Measurements from ENCODE around the gene ORM2.

Gene ORM2

GRCh38 chr9:114309096-114309495 is 20.6 kb upstream of the ORM2 start:
- no peak overlapping the region for H3K4me3 ChIP-seq (ENCODE audit: low read depth, low read length)
- TF ChIP-seq, protein P1, sequence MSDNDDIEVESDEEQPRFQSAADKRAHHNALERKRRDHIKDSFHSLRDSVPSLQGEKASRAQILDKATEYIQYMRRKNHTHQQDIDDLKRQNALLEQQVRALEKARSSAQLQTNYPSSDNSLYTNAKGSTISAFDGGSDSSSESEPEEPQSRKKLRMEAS (IDR thresholded peaks at IDR 0.05; ENCODE audit: low read depth, low read length), result no peak
- TF ChIP-seq MYC (IDR thresholded peaks at IDR 0.05; ENCODE audit: low read depth, low read length), result no peak
- TF ChIP-seq POLR2A (IDR thresholded peaks at IDR 0.05; ENCODE audit: extremely low read depth, insufficient read length), result no peak
- TF ChIP-seq, protein P2, sequence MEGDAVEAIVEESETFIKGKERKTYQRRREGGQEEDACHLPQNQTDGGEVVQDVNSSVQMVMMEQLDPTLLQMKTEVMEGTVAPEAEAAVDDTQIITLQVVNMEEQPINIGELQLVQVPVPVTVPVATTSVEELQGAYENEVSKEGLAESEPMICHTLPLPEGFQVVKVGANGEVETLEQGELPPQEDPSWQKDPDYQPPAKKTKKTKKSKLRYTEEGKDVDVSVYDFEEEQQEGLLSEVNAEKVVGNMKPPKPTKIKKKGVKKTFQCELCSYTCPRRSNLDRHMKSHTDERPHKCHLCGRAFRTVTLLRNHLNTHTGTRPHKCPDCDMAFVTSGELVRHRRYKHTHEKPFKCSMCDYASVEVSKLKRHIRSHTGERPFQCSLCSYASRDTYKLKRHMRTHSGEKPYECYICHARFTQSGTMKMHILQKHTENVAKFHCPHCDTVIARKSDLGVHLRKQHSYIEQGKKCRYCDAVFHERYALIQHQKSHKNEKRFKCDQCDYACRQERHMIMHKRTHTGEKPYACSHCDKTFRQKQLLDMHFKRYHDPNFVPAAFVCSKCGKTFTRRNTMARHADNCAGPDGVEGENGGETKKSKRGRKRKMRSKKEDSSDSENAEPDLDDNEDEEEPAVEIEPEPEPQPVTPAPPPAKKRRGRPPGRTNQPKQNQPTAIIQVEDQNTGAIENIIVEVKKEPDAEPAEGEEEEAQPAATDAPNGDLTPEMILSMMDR (IDR thresholded peaks at IDR 0.05; ENCODE audit: low read depth, low read length), result no peak
- no peak for DNase-seq (ENCODE audit: low read depth)

- TF ChIP-seq POLR2A (IDR thresholded peaks at IDR 0.05; ENCODE audit: extremely low read depth, insufficient read length) (no peak), MYC (IDR thresholded peaks at IDR 0.05; ENCODE audit: low read depth, low read length) (no peak)
- TF ChIP-seq, protein P2 (IDR thresholded peaks at IDR 0.05; ENCODE audit: low read depth, low read length), result no peak
- no peak overlapping the region for H3K4me3 ChIP-seq (ENCODE audit: low read depth, low read length)
- DNase-seq (ENCODE audit: low read depth), result no peak
Measured at GRCh38 chr9:114310471-114311450, 18.9 kb upstream of the ORM2 start.

- no peak for DNase-seq (ENCODE audit: low read depth)
- no peak for TF ChIP-seq POLR2A (IDR thresholded peaks at IDR 0.05; ENCODE audit: extremely low read depth, insufficient read length)
- TF ChIP-seq, protein P1 (IDR thresholded peaks at IDR 0.05; ENCODE audit: low read depth, low read length), result no peak
- TF ChIP-seq, protein P2 (IDR thresholded peaks at IDR 0.05; ENCODE audit: low read depth, low read length), result no peak
- TF ChIP-seq MYC (IDR thresholded peaks at IDR 0.05; ENCODE audit: low read depth, low read length), result no peak
- no peak overlapping the region for H3K4me3 ChIP-seq (ENCODE audit: low read depth, low read length)
Measured at GRCh38 chr9:114311571-114312512, 17.8 kb upstream of the ORM2 start.

- no peak for DNase-seq (ENCODE audit: low read depth)
- TF ChIP-seq MYC (IDR thresholded peaks at IDR 0.05; ENCODE audit: low read depth, low read length), result no peak
- TF ChIP-seq POLR2A (IDR thresholded peaks at IDR 0.05; ENCODE audit: extremely low read depth, insufficient read length), result no peak
- TF ChIP-seq, protein P1 (IDR thresholded peaks at IDR 0.05; ENCODE audit: low read depth, low read length), result no peak
- TF ChIP-seq, protein P2 (IDR thresholded peaks at IDR 0.05; ENCODE audit: low read depth, low read length), result no peak
- no peak overlapping the region for H3K4me3 ChIP-seq (ENCODE audit: low read depth, low read length)
Measured at GRCh38 chr9:114312513-114312875, 17.2 kb upstream of the ORM2 start.

DNA sequence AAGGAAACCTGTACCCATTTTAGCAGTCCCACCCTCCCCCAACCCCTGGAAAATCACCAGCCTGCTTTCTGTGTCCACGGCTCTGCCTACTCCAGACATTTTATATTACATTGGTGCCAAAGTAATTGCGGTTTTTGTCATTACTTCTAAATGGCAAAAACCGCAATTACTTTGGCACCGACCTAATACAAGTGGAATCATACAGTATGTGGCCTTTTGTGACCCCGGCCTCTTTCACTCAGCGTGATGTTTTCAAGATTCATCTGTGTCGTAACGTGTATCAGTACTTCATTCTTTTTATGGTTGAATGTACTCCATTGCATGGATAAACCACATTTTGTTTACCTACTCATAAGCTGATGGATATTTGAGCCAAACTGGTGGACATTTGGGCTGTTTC is 16.5 kb upstream of the ORM2 start:
- TF ChIP-seq, protein P2 (IDR thresholded peaks at IDR 0.05; ENCODE audit: low read depth, low read length), result no peak
- TF ChIP-seq POLR2A (IDR thresholded peaks at IDR 0.05; ENCODE audit: extremely low read depth, insufficient read length), result no peak
- TF ChIP-seq, protein P1 (IDR thresholded peaks at IDR 0.05; ENCODE audit: low read depth, low read length), result no peak
- TF ChIP-seq MYC (IDR thresholded peaks at IDR 0.05; ENCODE audit: low read depth, low read length), result no peak
- DNase-seq (ENCODE audit: low read depth), result no peak
- H3K4me3 ChIP-seq (ENCODE audit: low read depth, low read length), result no peak overlapping the region

Measured in NB4 (cell line).